Measurements from ENCODE around the gene KRTAP13-3.
A peak's percentile ranks its signal among the peaks of the same experiment; 100 is the strongest.

The KRTAP13-3 gene

GRCh38 chr21:30425826-30426225 lies at the start of gene KRTAP13-3:
Gene KRTAP13-3 (minus strand): TSS chr21:30425926. CDS start chr21:30425912, 14 bp downstream.
- DNase-seq: no peak

GRCh38 chr21:30468900-30469714 lies 43.4 kb upstream of the KRTAP13-3 start:
- DNase-seq: no peak

DNA sequence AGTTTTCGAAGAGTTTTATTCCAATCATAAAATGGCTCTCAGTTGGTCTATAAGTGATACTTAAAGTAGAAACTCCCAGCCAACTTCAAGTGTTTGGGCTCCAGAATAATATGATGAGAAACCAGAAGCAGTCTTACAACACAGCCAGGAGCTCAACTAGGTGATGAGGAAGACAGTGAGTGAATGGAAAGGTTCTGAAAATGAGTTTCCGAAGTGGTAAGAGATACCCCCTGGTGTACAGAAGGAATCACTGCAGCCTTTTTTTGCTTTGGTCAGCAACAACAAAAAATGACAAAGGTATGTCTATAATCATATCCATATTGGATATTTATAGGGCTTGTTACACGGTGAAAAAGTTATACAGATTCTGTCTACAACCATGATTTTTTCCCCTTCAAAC lies 38.0 kb upstream of the KRTAP13-3 start:
- no peak for DNase-seq

DNA sequence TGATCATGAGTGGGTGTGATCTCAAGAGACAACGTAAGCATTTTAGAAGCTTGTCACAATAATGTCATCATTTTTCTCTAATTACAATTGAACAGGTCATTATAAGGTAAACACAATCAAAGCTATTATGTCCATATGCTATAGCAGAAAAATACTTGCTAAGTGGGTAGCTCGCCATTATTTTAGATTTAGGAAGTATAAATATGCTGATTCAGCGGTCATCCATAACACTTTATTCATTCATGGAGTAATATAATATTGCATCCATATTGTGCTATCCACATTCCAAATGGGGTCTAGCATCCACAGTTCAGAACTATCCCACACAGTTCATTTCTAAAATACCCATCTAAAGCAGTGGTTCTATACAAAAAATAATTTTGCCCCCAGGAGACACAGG lies 22.8 kb upstream of the KRTAP13-3 start:
- DNase-seq: no peak

DNA sequence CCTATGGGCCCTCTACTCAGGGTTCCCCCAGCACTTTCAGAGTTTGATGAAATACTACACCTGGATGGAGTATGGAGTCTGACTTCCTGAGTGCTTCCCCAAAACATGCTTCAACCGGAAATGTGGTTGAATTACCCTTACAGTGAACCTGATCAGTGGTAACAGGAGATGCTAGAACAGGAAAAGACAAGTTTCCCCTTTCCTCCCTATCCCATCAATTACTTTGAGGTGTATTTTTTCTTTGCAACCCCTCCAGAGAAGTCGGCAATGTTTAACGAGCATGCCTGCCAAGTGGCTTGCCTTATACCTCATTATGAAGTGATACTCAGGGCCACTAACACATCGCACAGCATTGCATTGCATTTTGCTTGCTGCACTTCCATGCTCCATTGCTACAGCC lies 21.3 kb upstream of the KRTAP13-3 start:
- no peak for DNase-seq

DNA sequence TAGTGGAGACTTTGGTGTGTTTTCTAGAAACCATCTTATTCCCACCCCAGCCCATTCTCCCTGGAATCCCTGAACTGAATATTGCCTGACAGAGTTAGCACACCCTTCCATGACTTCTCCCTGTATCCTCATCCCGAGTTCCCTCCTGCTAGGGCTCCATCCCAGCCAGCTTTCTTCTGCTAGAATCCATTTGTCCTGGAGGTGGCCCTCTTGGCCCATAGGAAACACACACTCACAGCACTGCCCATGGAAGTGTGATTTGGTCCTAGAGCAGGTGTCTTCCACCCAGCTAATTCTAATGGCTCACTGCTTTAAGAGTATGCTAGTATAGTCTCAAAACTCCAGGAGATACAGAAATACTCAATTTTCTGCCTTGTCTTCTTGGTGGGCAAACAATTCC lies 18.5 kb upstream of the KRTAP13-3 start:
- DNase-seq: no peak

- DNase-seq: no peak
Observed at GRCh38 chr21:30443226-30443625, 17.5 kb upstream of the KRTAP13-3 start.

- no peak for DNase-seq
Observed at GRCh38 chr21:30439975-30440374, 14.2 kb upstream of the KRTAP13-3 start, which contains the start of gene KRTAP15-1. Gene KRTAP15-1 (plus strand): TSS chr21:30440275. CDS start chr21:30440328, 53 bp downstream.

DNA sequence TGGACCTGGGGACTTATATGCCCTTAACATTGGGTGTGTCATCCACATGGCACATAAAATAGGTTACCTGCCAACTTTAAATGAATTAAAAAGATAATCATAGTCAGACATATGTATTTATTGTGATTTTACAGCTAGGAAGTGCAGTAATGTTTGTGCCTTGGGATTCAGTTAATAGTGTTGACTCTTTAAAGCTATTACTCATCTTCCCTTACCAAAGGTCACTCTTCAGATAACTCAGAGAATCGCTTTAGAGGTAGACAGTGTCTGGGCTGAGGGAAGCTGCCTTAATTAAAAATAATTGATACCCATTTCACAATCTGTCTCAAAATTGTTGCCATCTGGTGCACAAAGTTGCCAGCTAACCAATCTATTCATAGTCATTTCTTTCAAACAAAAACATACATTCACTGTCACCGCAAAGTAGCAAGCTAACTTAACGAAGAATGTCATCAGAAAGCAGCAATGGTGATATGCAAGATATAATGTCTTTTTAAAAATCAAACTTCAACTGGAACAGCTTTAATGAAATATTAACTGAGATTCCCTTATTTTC lies 11.4 kb upstream of the KRTAP13-3 start:
- DNase-seq: no peak

DNA sequence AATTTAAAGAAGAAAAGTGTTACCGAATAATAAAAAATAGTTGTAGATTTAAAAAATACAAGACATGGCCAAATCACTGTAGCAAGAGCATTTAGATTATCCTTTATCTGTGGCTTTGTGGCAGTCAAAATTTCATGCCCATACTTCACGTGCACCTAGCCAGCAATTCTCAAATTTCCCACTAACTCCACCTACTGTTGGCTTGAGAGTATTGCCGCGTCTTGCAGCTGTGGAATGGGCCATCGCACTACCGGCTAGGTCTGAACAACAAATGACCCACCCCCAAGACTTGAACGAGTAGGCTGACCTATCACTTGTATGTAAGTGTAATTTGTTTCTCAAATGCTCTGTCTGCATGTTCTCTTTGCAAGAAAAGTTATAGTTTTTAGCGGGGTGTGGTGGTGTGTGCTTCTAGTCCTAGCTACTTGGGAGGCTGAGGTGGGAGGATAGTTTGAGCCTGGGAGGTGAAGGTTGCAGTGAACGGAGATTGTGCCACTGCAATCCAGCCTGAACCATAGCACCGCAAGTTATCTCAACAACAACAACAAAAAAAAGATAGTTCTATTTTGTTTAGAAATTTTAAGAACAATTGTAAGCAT lies 8.4 kb upstream of the KRTAP13-3 start:
- peak; percentile 14 for DNase-seq

DNA sequence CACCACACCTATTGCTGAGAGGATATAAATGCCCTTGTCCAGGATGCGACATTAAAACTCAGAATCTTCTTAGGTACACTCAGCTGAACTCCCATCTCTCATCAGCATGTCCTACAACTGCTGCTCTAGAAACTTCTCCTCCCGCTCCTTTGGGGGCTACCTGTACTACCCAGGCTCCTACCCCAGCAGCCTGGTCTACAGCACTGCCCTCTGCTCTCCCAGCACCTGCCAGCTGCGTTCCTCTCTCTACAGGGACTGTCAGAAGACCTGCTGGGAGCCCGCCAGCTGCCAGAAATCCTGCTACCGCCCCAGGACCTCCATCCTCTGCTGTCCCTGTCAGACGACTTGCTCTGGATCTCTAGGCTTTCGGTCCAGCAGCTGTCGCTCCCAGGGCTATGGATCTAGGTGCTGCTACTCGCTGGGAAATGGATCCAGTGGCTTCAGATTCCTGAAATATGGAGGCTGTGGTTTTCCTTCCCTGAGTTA lies 4.5 kb upstream of the KRTAP13-3 start, which contains the start of gene KRTAP13-4:
Gene KRTAP13-4 (plus strand): TSS at position 51 of the 486 bp plus-strand sequence. CDS start 56 bp downstream, at position 107.
- no peak for DNase-seq

DNA sequence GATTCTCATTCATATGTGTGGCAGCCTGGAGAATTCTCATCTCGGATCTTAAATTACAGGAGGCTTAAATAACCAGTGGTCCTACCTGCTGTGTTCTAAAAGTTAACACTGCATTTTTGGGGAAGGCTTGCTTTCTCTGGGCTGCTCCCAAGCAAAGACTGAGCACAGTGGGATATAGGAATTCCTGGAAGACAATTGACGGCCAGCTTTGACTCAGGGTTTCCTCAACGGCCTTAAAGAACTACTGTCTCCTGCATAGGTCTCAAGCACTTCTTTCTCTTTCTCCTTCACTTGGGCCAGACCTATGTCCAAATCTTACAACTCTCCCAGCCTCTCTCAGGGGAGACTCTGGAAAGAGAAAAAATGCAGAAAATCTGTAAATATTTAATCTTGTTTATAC lies 1.0 kb upstream of the KRTAP13-3 start:
- no peak for DNase-seq

- no peak for DNase-seq
Observed at GRCh38 chr21:30415993-30416392, 9.7 kb downstream of the KRTAP13-3 start.

- peak; percentile 41 for DNase-seq
Observed at GRCh38 chr21:30408782-30409494, 16.8 kb downstream of the KRTAP13-3 start.

- DNase-seq: no peak
Observed at GRCh38 chr21:30395731-30396130, 30.0 kb downstream of the KRTAP13-3 start, which contains the start of gene KRTAP13-1. Gene KRTAP13-1 (plus strand): TSS chr21:30396031. CDS start chr21:30396087, 56 bp downstream.

- DNase-seq: no peak
Observed at GRCh38 chr21:30391492-30392025, 34.2 kb downstream of the KRTAP13-3 start.

DNA sequence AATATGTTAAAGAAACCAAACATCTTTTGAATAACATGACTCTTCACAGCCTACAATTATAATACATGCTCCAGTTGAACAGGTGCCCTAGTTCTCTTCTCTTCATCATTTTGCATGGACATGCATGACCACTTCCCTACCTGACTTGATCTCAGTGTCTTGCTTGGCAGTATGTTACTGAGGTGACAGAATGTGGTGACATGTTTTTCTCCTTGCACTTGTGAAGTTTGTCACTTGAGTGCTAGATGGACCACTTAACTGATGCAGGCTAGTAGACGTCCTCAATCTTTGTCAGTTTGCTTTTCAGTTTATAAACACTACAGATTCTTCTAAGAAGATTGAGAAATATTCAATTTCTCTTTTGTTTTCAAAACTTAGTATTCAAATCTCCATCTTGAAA lies 43.5 kb downstream of the KRTAP13-3 start:
- no peak for DNase-seq

All from GDM1 (cell line).